Embryonic facial prominence (tissue), 1 donor: Measurements from ENCODE around the gene ACSF3.

Experiments
- DNase-seq: peaks from one replicate; pipeline ENCODE4 v3.0.0-alpha.2; 2016; ENCODE audit errors: extremely low spot score

The ACSF3 gene

GRCh38 chr16:89093602-89094251 is at the start of gene ACSF3:
TSS of gene ACSF3 (plus strand) at chr16:89093852. CDS start at chr16:89100682, 6,830 bp downstream.
- no peak for DNase-seq

- DNase-seq = no peak
Observed at GRCh38 chr16:89044418-89045180, 49.1 kb upstream of the ACSF3 start.

GRCh38 chr16:89045181-89045815 is 48.4 kb upstream of the ACSF3 start:
- no peak for DNase-seq

GRCh38 chr16:89045881-89046280 is 47.8 kb upstream of the ACSF3 start:
- DNase-seq = no peak

- no peak for DNase-seq
Observed at GRCh38 chr16:89046491-89046890, 47.2 kb upstream of the ACSF3 start.

- no peak for DNase-seq
Observed at GRCh38 chr16:89047331-89048089, 46.1 kb upstream of the ACSF3 start.

GRCh38 chr16:89048090-89048725 is 45.4 kb upstream of the ACSF3 start:
- no peak for DNase-seq

- no peak for DNase-seq
Observed at GRCh38 chr16:89048871-89049422, 44.7 kb upstream of the ACSF3 start.

GRCh38 chr16:89049484-89050118 is 44.1 kb upstream of the ACSF3 start:
- no peak for DNase-seq

GRCh38 chr16:89050119-89050867 is 43.4 kb upstream of the ACSF3 start:
- no peak for DNase-seq

GRCh38 chr16:89050868-89051311 is 42.8 kb upstream of the ACSF3 start:
- DNase-seq = no peak

GRCh38 chr16:89051521-89052166 is 42.0 kb upstream of the ACSF3 start:
- DNase-seq = no peak

GRCh38 chr16:89052191-89052889 is 41.3 kb upstream of the ACSF3 start:
- DNase-seq = no peak

GRCh38 chr16:89052890-89053724 is 40.5 kb upstream of the ACSF3 start:
- DNase-seq = no peak

GRCh38 chr16:89053725-89054029 is 40.0 kb upstream of the ACSF3 start:
- DNase-seq = no peak

GRCh38 chr16:89054261-89054661 is 39.4 kb upstream of the ACSF3 start:
- DNase-seq = no peak

- DNase-seq = no peak
Observed at GRCh38 chr16:89054714-89055113, 38.9 kb upstream of the ACSF3 start.

- no peak for DNase-seq
Observed at GRCh38 chr16:89055313-89055712, 38.3 kb upstream of the ACSF3 start.
